Stomach (tissue), 4 donors: ENCODE measurements around the gene PPP3R1.

ENCODE experiments used
- CTCF ChIP-seq, 7 experiments: fragments of 450-650 bp in 4 of 7; fragments of 200-600 bp in 3 of 7; sonication (generic) in 3 of 7; IDR thresholded peaks; one replicate each; pipeline ENCODE4 v1.5.1; 2016 to 2019; ENCODE audit warnings: antibody characterized with exemption in 7 of 7, control low read depth in 2 of 7, mild to moderate bottlenecking in 1 of 7
- POLR2A ChIP-seq, 4 donors: fragments of 450-650 bp; IDR thresholded peaks; one replicate each; pipeline ENCODE4 v1.6.1; 2016; ENCODE audit warnings: antibody characterized with exemption in 4 of 4, control low read depth in 2 of 4, mild to moderate bottlenecking in 1 of 4, moderate library complexity in 1 of 4

- TF ChIP-seq CTCF (IDR thresholded peaks at IDR 0.05) (no peak), POLR2A (IDR thresholded peaks at IDR 0.05) (no peak)
Measured at GRCh38 chr2:68274022-68274421, 21.7 kb upstream of the PPP3R1 start.
